Ammon's horn (tissue), 1 donor: ENCODE data around the gene GJD3.
"Not testable (repeated sequence)": the region's sequence is repeated elsewhere in the genome, so short reads cannot be mapped to it uniquely, and the experiment has no call there.

Experiments
- DNase-seq: peaks from one replicate; pipeline ENCODE4 v3.0.0-alpha.2; 2016; ENCODE audit warnings: low spot score

Gene GJD3

GRCh38 chr17:40367728-40368127 is 3.2 kb upstream of the GJD3 start:
- not testable (repeated sequence) for DNase-seq

- DNase-seq = no peak
Observed at GRCh38 chr17:40366861-40367518, 2.5 kb upstream of the GJD3 start.

DNA sequence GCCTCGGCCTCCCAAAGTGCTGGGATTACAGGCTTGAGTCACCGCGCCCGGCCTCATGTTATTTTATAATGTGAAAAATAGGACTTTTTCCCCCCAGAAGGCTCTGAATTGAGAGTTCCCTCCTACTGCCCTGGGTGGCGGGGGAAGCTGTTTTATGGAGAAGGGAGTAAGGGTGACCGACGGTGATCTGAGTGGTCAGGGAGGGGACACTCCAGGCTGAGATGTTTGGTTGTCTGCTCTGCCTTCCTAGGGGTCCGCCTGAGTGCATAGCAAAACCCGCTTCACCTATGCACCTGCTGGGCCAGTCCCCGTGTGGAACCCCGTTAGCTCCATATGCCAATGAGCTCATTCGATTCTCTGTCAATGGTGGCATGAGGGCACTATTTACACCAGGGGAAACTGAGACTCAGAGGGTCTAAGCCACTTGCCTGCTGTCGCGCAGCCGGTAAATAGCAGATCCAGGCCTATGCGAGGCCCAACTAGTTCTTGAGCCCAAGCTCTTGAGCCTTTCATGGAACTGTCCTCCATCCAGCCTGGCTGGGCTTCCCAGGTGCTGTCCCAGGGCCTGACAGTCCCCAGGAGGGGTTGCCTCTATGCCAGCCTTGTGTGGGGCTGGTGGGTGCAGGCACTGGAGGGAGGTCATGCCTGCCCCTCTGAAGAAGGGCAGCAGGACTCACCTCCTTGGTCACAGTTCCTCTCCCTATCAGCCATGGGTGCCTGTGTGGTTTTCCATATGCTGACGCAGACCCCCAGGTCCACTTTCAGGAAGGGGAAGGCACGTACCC is 1.7 kb upstream of the GJD3 start:
- DNase-seq = no peak

DNA sequence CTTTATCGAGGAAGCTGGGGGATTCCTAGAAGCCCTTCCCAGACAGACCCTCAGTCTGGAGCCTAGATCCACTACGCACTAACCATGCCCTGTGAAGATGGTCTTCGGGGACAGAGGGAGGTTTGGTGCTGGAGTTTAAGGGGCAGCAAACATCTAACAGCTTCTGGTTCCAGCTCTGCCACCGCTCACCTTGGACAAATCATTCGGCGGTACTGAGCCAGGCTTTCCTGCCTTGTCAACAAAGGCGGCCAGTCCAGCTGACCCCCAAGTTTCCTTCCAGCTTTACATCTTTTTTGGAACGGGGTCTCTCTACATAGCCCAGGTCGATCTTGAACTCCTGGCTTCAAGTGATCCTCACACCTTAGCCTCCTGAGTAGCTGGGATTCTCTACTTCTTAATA is 369 bp upstream of the GJD3 start:
- DNase-seq = no peak

GRCh38 chr17:40363111-40363827 is 1.3 kb downstream of the GJD3 start:
- no peak for DNase-seq

GRCh38 chr17:40362696-40363110 is 1.8 kb downstream of the GJD3 start:
- no peak for DNase-seq

- no peak for DNase-seq
Observed at GRCh38 chr17:40361925-40362695, 2.4 kb downstream of the GJD3 start.

DNA sequence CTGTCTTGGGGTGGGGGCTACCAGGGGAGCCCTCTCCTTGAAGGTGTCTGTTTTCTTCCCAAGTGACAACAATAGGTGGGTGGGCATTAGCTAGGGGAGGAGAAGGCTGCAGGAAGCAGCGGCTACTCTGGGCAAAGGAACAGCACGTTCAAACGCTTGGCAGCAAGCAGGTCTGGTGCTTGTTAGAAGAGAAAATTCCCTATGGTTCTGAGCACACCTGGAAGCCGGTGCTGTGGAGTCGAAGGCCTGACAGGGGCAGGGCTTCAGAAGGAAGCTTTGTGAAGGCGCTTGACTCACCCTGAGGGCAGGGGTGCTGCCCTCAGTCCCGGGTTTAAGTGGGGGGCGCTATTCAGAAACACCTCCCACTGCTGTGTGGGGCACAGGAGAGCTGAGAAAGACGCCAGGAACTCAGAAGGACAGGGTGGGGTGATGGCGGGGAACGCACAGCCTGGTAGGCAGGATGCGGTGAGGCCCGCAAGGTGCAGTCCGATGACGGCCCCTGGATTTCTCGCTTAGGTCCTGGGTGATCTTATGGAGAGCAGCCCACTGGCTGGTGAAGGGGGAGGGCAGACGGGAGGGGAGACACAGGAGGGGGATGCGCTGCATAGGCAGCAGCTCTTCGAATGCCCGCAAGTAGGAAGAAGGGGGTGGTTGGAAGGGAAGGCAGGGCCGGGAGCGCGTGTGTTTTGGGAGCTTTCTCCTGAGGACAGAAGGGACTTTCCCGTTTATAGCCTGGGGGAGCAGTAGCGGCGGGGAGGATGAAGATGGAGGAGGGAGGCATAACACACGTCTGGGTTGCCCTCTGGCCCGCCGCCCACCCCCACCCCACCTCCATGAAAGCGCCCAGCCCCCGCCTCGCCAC is 3.2 kb downstream of the GJD3 start:
- DNase-seq = no peak

GRCh38 chr17:40360091-40360490 is 4.4 kb downstream of the GJD3 start:
- no peak for DNase-seq

- DNase-seq = peak; percentile 91
Observed at GRCh38 chr17:40358323-40359038, 6.1 kb downstream of the GJD3 start.

DNA sequence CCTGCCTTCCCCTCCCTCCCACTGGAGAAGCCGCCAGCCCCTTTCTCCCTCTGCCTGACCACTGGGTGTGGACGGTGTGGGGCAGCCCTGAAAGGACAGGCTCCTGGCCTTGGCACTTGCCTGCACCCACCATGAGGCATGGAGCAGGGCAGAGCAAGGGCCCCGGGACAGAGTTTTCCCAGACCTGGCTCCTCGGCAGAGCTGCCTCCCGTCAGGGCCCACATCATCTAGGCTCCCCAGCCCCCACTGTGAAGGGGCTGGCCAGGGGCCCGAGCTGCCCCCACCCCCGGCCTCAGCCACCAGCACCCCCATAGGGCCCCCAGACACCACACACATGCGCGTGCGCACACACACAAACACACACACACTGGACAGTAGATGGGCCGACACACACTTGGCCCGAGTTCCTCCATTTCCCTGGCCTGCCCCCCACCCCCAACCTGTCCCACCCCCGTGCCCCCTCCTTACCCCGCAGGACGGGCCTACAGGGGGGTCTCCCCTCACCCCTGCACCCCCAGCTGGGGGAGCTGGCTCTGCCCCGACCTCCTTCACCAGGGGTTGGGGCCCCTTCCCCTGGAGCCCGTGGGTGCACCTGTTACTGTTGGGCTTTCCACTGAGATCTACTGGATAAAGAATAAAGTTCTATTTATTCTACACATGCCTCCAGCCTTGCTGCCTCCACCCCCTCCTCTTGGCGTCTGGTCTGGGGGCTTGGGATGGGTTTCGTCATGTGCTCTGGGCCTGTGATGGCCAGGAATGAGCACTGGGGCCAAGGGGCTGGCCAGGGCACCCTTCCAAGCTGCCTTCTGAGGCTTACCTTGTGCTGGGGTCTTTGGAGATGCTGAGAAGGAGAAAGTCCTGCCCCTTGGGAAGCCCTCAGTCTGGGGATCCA is 7.3 kb downstream of the GJD3 start:
- no peak for DNase-seq

GRCh38 chr17:40355804-40356758 is 8.5 kb downstream of the GJD3 start:
- DNase-seq = no peak

- DNase-seq = peak; percentile 63
Observed at GRCh38 chr17:40355123-40355803, 9.3 kb downstream of the GJD3 start.

GRCh38 chr17:40354221-40355122 is 10.1 kb downstream of the GJD3 start:
- DNase-seq = no peak

DNA sequence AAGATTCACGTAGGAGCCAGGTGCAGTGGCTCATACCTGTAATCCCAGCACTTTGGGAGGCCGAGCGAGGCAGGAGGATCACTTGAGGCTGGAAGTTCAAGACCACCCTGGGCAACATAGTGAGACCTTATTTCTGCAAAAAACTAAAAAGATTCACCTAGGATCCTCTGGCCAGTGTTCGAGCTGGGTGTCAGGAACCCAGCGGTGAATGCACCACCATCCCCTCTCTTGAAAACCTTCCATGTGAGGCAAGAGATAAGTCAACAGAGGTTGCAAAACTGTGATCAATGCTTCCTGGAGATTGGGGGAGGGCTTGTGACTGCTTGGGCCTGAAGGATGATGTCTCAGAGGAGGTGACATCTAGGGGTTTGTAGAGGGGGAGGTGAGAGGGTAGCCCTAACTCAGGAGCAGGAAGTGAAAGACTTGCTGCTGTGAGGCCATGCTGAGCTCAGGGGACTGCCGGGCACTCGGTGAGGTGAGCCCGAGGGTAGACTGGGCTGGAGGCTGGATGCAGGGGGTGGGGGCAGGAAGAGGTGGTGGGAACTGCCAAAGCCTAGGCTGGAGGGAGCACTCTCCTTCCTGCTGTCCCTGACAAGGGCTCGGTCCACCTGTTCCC is 11.7 kb downstream of the GJD3 start:
- DNase-seq = no peak

- DNase-seq = no peak
Observed at GRCh38 chr17:40352237-40352778, 12.2 kb downstream of the GJD3 start.
